Cardiac fibroblast (primary cell): ENCODE results near the gene STK4.

ENCODE experiments used
- DNase-seq, 2 donors: peaks; one replicate each; pipeline versions ENCODE4 v3.0.0 to v3.0.0-alpha.2; 2010; ENCODE audit warnings: low read depth in 2 of 2
- H3K4me3 ChIP-seq, 2 donors: replicated peaks in 1 of 2; 1 replicate in 1 of 2; 2 replicates in 1 of 2; pipeline ENCODE4 v1.5.1; 2011; ENCODE audit warnings: low read depth in 2 of 2, low read length in 2 of 2, mild to moderate bottlenecking in 2 of 2, moderate library complexity in 1 of 2
- CTCF ChIP-seq: IDR thresholded peaks from one replicate; pipeline ENCODE4 v1.5.1; 2011; ENCODE audit warnings: low read depth, mild to moderate bottlenecking, low read length, inconsistent platforms

STK4 gene

GRCh38 chr20:45117581-45117980 lies 151.3 kb downstream of the STK4 start:
- DNase-seq = no peak
- TF ChIP-seq CTCF = no peak
- no peak overlapping the region for H3K4me3 ChIP-seq

GRCh38 chr20:45118028-45118427 lies 151.7 kb downstream of the STK4 start:
- TF ChIP-seq CTCF = peak; percentile 16
- no peak for DNase-seq
- H3K4me3 ChIP-seq = no peak overlapping the region

- TF ChIP-seq CTCF = no peak
- H3K4me3 ChIP-seq = no peak overlapping the region
- DNase-seq = no peak
Observed at GRCh38 chr20:45119556-45120266, 153.4 kb downstream of the STK4 start.

GRCh38 chr20:45121388-45121787 lies 155.1 kb downstream of the STK4 start:
- no peak for DNase-seq
- TF ChIP-seq CTCF = no peak
- H3K4me3 ChIP-seq = no peak overlapping the region

GRCh38 chr20:45124365-45124764 lies 158.1 kb downstream of the STK4 start, which contains the start of gene WFDC12:
Gene WFDC12 (minus strand): TSS chr20:45124465. CDS start chr20:45124447, 18 bp downstream.
- no peak within 1 kb of the TSS for H3K4me3 ChIP-seq
- no peak for DNase-seq
- TF ChIP-seq CTCF = no peak

GRCh38 chr20:45128099-45128498 lies 161.8 kb downstream of the STK4 start:
- no peak for TF ChIP-seq CTCF
- no peak overlapping the region for H3K4me3 ChIP-seq
- no peak for DNase-seq
